KOPT-K1 (cell line): ENCODE results near the gene TMEM125.

Source experiments
- H3K27ac ChIP-seq: fragments of 200-600 bp; sonication (generic); 2 replicates; pipeline ENCODE4 v1.5.1; 2016; ENCODE audit warnings: antibody characterized with exemption, mild to moderate bottlenecking, low read depth, low read length; ENCODE audit not compliant: poor library complexity, severe bottlenecking
- H3K36me3 ChIP-seq: fragments of 200-600 bp; sonication (generic); 2 replicates; pipeline ENCODE4 v1.5.1; 2017; ENCODE audit warnings: antibody characterized with exemption, mild to moderate bottlenecking, low read length, moderate library complexity; ENCODE audit not compliant: insufficient read depth
- H3K9me3 ChIP-seq: fragments of 200-600 bp; sonication (generic); 2 replicates; pipeline ENCODE4 v1.5.1; 2017; ENCODE audit warnings: antibody characterized with exemption, low read length, mild to moderate bottlenecking; ENCODE audit not compliant: insufficient read depth, poor library complexity, severe bottlenecking

Gene TMEM125

DNA sequence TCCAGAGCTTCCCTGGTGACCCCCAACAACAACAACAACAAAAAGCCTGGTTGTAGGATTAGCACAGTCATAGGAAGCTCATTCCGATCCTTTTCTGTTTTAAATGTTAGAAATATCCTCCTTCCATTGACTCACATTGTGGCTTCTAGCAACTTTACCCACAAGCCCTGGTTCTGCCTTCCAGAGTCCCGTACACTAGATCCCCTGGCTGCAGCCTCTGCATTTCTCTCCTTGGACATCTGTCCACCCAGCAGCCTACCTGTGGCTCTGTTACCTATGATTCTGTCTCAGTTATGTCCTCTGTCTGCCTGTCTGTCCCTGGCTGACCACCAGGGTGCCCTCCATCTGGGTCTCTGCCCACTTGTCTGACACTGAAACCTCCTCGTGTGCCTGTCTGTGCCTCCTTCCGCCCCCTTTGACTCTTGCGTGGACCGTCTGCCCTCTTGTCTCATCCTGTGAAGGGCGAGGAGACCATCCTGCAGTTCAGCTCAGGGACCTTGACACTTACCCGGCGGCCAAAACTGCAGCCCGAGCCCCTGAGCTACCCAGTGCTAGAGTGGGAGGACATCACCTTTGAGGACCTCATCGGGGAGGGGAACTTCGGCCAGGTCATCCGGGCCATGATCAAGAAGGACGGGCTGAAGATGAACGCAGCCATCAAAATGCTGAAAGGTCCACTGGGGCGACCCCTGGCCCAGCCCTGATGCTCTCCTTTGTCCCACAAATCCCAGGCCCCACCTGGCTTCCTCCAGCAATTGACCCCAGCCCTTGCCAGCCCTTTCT is 47.1 kb downstream of the TMEM125 start:
- no peaks in the 10 kb centered on the region for H3K36me3 ChIP-seq
- no peaks in the 10 kb centered on the region for H3K9me3 ChIP-seq
- H3K27ac ChIP-seq = no peak overlapping the region

DNA sequence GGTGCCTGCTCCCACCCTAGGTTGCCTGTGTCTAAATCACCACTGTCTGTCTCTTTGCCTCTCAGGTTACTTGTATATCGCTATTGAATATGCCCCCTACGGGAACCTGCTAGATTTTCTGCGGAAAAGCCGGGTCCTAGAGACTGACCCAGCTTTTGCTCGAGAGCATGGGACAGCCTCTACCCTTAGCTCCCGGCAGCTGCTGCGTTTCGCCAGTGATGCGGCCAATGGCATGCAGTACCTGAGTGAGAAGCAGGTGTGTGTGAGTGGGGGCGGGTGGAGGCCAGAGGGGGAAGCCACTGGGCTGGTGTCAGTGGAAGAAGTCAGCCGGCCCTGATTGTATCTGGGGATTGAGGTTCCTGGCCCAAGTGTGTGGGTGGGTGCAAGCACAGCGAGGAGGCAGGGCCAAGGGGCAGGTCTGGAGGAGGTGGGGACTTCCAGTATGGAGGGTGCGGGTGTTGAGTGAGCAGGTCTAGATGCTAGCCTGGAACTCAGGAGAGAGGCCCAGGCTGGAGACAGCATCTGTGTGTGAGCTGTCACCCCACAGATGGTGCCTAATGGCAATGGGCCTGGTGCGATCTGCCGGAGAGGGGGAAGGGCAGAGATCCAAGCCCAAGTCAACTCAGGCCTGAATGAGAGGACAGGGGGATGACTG is 48.2 kb downstream of the TMEM125 start:
- Histone ChIP-seq H3K27ac (no peak overlapping the region), H3K36me3 (no peaks in the 10 kb centered on the region), H3K9me3 (no peaks in the 10 kb centered on the region)

- H3K9me3 ChIP-seq = no peaks in the 10 kb centered on the region
- H3K27ac ChIP-seq = no peak overlapping the region
- no peaks in the 10 kb centered on the region for H3K36me3 ChIP-seq
Observed at GRCh38 chr1:43318831-43319230, 49.0 kb downstream of the TMEM125 start.

GRCh38 chr1:43319288-43319687 is 49.5 kb downstream of the TMEM125 start:
- H3K27ac ChIP-seq = no peak overlapping the region
- no peaks in the 10 kb centered on the region for H3K36me3 ChIP-seq
- H3K9me3 ChIP-seq = no peaks in the 10 kb centered on the region

- no peak overlapping the region for H3K27ac ChIP-seq
- peaks cover 2% of the 10 kb centered on the region for H3K9me3 ChIP-seq
- H3K36me3 ChIP-seq = no peaks in the 10 kb centered on the region
Observed at GRCh38 chr1:43319766-43320165, 50.0 kb downstream of the TMEM125 start.

GRCh38 chr1:43321331-43321891 is 51.6 kb downstream of the TMEM125 start:
- H3K9me3 ChIP-seq = peaks cover 15% of the 10 kb centered on the region
- H3K27ac ChIP-seq = no peak overlapping the region
- H3K36me3 ChIP-seq = no peaks in the 10 kb centered on the region

DNA sequence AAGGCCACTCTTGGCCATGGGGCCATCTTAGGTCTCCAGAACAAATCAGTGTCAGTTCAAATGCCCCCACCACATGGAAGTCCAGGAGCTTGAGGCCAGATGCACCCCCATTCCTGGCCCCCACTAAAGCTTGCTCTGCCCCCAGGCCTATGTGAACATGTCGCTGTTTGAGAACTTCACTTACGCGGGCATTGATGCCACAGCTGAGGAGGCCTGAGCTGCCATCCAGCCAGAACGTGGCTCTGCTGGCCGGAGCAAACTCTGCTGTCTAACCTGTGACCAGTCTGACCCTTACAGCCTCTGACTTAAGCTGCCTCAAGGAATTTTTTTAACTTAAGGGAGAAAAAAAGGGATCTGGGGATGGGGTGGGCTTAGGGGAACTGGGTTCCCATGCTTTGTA is 52.7 kb downstream of the TMEM125 start:
- no peak overlapping the region for H3K27ac ChIP-seq
- H3K9me3 ChIP-seq = peaks cover 15% of the 10 kb centered on the region
- H3K36me3 ChIP-seq = no peaks in the 10 kb centered on the region
